T-helper 1 cell treated with Interleukin-12 subunit alpha and Interleukin-12 subunit beta and Interleukin-4 antibody, amounts not matched to agents 30 μg/mL and 1 μg/mL, for 36 hours (primary cell): ENCODE measurements around the gene VSTM2L.
"Not testable (repeated sequence)": the region's sequence is repeated elsewhere in the genome, so short reads cannot be mapped to it uniquely, and the experiment has no call there.

Experiments used
- H3K27ac Mint-ChIP-seq: one replicate; pipeline ENCODE4 v1.8.0; 2021; ENCODE audit warnings: mild to moderate bottlenecking, mixed read lengths
- H3K27me3 Mint-ChIP-seq: one replicate; pipeline ENCODE4 v1.8.0; 2021; ENCODE audit warnings: low read depth, mixed read lengths
- H3K36me3 Mint-ChIP-seq: one replicate; pipeline ENCODE4 v1.8.0; 2021; ENCODE audit warnings: low read depth, mixed read lengths
- H3K4me1 Mint-ChIP-seq: one replicate; pipeline ENCODE4 v1.8.0; 2021; ENCODE audit warnings: low read depth, mixed read lengths
- H3K4me3 Mint-ChIP-seq: one replicate; pipeline ENCODE4 v1.8.0; 2021; ENCODE audit warnings: mild to moderate bottlenecking, moderate library complexity, mixed read lengths
- H3K9me3 Mint-ChIP-seq: one replicate; pipeline ENCODE4 v1.8.0; 2021; ENCODE audit warnings: mixed read lengths

Gene VSTM2L

DNA sequence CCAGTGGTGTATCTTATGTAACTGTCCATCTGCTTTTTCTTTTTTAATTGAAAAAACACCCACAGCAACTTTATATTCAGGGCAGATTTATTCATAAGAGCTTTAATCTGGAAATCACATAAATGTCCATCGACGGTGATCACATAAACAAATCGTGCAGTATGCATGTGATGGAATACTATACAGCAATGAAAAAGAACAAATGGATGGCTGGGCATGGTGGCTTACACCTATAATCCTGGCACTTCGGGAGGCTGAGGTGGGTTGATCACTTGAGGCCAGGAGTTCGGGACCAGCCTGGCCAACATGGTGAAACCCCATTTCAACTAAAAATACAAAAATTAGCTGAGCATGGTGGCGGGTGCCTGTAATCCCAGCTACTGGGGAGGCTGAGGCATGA lies 39.1 kb downstream of the VSTM2L start:
- Mint-ChIP-seq H3K27me3 (no peaks in the 10 kb centered on the region), H3K4me3 (no peak overlapping the region), H3K4me1 (no peaks in the 10 kb centered on the region), H3K36me3 (no peaks in the 10 kb centered on the region), H3K27ac (no peak overlapping the region), H3K9me3 (no peaks in the 10 kb centered on the region)

DNA sequence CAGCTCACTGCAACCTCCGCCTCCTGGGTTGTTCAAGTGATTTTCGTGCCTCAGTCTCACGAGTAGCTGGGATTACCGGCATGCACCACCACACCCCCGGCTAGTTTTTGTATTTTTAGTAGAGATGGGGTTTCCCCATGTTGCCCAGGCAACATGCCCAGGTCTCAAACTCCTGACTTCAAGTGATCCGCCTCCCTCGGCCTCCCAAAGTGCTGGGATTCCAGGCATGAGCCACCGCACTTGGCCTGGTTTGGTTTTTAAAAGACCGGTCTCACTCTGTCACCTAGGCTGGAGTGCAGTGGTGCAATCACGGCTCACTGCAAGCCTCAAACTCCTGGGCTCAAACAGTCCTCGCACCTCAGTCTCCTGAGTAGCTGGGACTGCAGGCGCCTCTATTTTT lies 40.1 kb downstream of the VSTM2L start:
- Mint-ChIP-seq H3K9me3 (no peaks in the 10 kb centered on the region), H3K27me3 (no peaks in the 10 kb centered on the region), H3K27ac (no peak overlapping the region), H3K4me1 (no peaks in the 10 kb centered on the region), H3K36me3 (no peaks in the 10 kb centered on the region), H3K4me3 (no peak overlapping the region)

DNA sequence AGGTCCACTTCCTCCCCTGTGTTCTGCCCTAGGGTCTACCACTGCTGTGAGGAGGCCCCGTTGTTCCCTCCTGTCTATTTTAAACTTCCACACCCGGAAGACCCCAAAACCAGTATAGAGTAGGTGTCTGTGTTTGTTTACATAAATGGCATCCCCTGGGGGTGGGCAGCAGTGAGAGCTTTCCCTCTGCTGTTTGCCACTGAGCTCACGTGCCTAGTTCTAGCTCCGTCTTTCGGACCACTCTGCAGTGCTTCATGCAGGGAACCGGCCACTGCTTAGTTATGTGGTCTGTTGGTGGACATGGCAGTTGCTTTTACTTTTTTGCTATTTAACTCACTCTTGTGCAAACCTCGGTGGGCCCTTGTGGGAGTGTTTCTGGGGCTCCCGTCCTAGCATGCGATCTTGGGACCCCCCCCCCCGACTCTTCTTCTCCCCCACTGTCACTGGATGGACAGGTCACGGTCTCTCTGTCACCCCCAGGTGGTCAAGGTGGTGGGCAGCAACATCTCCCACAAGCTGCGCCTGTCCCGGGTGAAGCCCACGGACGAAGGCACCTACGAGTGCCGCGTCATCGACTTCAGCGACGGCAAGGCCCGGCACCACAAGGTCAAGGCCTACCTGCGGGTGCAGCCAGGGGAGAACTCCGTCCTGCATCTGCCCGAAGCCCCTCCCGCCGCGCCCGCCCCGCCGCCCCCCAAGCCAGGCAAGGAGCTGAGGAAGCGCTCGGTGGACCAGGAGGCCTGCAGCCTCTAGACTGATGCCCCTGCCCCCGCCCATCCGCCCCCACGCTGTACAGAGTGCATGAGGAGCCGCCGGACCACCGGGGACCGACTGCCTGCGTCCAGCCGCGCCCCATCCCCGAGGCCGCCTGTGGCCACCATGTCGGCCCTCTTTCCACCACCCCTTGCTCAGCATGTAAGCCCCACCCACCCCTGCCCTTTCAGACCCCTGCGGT lies 40.9 kb downstream of the VSTM2L start:
- H3K4me1 Mint-ChIP-seq, result no peaks in the 10 kb centered on the region
- no peak overlapping the region for H3K4me3 Mint-ChIP-seq
- H3K27me3 Mint-ChIP-seq, result no peaks in the 10 kb centered on the region
- H3K36me3 Mint-ChIP-seq, result no peaks in the 10 kb centered on the region
- no peaks in the 10 kb centered on the region for H3K9me3 Mint-ChIP-seq
- no peak overlapping the region for H3K27ac Mint-ChIP-seq

DNA sequence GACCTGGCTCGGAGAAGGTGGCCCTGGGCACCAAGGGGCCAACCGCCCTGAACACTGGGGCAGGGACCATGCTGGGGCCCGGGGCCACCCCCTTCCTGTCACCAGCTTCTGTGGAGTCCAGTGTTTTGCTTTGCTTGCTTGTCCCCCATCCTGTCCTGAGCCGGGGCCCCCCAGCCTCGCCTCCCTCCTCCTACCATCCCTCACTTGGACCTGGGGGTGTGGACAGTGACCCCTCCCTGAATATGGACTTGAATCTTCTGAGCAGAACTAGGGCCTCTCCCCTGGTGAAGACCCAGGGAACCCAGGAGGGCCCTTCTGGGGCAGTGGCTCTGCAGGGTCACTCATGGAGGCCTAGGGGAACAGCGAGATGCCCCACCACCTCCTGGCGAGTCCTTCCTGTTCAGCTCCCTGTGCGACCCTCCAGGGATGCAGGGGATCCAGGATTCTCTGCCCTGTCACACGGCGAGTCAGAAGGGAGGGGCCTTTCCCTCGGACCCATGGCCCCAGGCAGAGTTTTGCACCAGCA lies 41.6 kb downstream of the VSTM2L start:
- Mint-ChIP-seq H3K4me3 (no peak overlapping the region), H3K36me3 (no peaks in the 10 kb centered on the region), H3K4me1 (no peaks in the 10 kb centered on the region), H3K27ac (no peak overlapping the region), H3K9me3 (no peaks in the 10 kb centered on the region), H3K27me3 (no peaks in the 10 kb centered on the region)

DNA sequence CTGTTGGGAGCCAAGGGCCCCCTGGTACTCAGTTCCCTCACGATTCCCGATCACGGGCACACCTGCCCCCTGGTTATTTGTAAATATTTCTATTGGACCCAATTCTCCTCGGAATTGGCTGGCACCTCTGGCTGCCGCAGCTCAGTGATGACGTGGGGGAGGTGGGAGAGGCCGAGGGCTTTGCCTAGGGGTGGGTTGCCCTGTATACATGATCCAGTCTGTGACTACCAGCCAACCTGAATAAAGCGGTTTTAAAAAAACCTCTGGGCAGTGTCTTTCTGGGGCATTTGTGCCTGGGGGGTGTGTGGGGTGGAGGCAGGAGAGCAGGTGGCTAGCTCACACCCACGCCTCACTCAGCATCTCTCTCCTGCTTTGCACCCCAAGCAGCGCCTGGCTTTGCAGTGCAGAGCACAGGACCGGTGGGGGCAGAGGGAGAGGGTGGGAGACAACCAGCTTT lies 42.2 kb downstream of the VSTM2L start:
- Mint-ChIP-seq H3K4me3 (no peak overlapping the region), H3K27me3 (no peaks in the 10 kb centered on the region), H3K36me3 (no peaks in the 10 kb centered on the region), H3K9me3 (no peaks in the 10 kb centered on the region), H3K27ac (no peak overlapping the region), H3K4me1 (no peaks in the 10 kb centered on the region)

DNA sequence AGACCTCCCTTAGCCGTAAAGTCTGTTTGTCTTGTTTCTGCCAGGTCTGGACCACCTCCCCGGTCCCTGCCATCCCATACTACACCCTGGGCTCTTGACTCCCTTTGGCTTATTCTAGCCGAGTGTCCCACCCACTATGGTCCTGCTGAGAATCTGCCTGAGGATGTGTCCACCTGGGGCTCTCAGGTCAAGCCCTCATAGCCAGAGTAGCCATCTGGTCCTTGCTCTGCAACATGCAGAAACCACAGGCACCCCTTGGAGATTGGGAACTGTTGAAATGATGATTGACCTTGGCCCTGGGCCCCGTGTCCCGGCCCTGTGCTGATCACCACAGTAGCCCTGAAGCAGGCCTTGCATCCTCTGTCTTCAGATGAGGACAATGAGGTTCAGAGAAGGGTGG lies 44.0 kb downstream of the VSTM2L start:
- no peak overlapping the region for H3K27ac Mint-ChIP-seq
- no peaks in the 10 kb centered on the region for H3K36me3 Mint-ChIP-seq
- H3K9me3 Mint-ChIP-seq, result no peaks in the 10 kb centered on the region
- H3K4me3 Mint-ChIP-seq, result no peak overlapping the region
- no peaks in the 10 kb centered on the region for H3K27me3 Mint-ChIP-seq
- no peaks in the 10 kb centered on the region for H3K4me1 Mint-ChIP-seq

DNA sequence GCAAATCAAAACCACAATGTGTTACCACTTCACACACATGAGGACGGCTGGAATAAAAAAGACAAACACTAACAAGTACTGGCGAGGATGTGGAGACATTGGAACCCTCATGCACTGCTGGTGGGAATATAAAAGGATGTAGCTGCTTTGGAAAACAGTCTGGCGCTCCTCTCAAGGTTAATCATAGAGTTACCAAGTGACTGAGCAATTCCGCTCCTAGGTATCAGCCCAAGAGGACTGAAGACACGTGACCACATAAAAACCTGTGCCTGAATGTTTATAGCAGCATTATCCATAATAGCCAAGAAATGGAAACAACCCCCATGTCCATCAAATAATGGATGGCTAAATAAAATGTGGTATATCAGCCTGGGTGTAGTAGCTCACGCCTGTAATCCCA lies 45.0 kb downstream of the VSTM2L start:
- H3K27ac Mint-ChIP-seq, result no peak overlapping the region
- H3K4me3 Mint-ChIP-seq, result no peak overlapping the region

DNA sequence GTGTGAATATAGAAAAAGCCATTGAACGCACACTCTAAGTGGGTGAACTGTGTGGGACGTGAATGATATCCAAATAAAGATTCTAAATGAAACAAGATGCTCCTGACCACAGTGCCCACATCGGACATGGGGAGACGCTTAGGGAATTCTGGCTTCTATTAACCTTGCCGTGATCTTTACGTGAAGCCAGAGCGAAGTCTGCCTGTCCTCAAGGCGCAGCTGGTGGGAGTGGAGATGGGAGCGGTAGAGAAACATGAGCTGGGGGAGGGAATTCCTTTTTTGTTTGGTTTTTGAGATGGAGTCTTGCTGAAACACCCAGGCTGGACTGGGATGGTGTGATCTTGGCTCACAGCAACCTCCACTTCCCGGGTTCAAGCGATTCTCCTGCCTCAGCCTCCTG lies 46.0 kb downstream of the VSTM2L start:
- Mint-ChIP-seq H3K4me1 (no peaks in the 10 kb centered on the region), H3K9me3 (no peaks in the 10 kb centered on the region), H3K36me3 (no peaks in the 10 kb centered on the region), H3K4me3 (no peak overlapping the region), H3K27ac (no peak overlapping the region), H3K27me3 (no peaks in the 10 kb centered on the region)

More for the DNA sequence above, 45.0 kb downstream of the VSTM2L start:
- Mint-ChIP-seq H3K36me3 (no peaks in the 10 kb centered on the region), H3K27me3 (no peaks in the 10 kb centered on the region), H3K4me1 (no peaks in the 10 kb centered on the region), H3K9me3 (no peaks in the 10 kb centered on the region)

DNA sequence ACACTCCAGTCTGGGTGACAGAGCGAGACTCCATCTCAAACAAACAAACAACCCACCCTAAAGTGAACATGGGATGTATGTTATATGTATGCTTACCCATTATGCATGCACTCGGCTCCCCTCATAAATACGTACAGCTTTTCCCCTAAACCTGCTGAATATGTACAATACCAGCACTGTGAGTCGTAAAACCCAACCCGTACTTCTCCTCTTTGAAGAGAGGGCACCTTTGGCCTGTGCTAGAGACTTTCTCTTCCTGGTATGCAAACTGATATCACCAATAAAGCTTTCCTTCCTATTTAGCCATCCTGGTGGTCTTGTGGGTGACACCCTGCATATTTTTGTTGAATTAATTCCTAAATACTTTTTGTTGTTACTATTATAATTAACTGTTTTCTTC lies 51.3 kb downstream of the VSTM2L start:
- Mint-ChIP-seq H3K4me1 (no peaks in the 10 kb centered on the region), H3K27ac (no peak overlapping the region)

DNA sequence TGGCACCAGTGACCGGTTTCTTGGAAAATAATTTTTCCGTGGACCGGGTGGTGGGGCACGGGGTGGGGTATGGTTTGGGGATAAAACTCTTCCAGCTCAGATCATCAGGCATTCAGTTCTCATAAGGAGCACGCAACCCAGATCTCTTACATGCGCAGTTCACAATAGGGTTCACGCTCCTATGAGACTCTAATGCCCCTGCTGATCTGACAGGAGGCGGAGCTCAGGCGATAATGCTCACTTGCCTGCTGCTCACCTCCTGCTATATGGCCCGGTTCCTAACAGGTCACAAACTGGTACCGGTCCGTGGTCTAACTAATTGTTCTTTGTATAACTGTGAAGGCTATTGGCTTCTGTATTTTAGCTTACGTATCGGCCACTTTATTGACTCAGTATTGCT lies 51.7 kb downstream of the VSTM2L start:
- H3K27ac Mint-ChIP-seq, result no peak overlapping the region
- H3K4me3 Mint-ChIP-seq, result no peak overlapping the region
- peaks cover 13% of the 10 kb centered on the region for H3K27me3 Mint-ChIP-seq
- no peaks in the 10 kb centered on the region for H3K9me3 Mint-ChIP-seq
- no peaks in the 10 kb centered on the region for H3K36me3 Mint-ChIP-seq
- H3K4me1 Mint-ChIP-seq, result no peaks in the 10 kb centered on the region

More for the DNA sequence above, 51.3 kb downstream of the VSTM2L start:
- no peaks in the 10 kb centered on the region for H3K9me3 Mint-ChIP-seq
- H3K27me3 Mint-ChIP-seq, result peaks cover 9% of the 10 kb centered on the region
- H3K4me3 Mint-ChIP-seq, result no peak overlapping the region
- no peaks in the 10 kb centered on the region for H3K36me3 Mint-ChIP-seq

DNA sequence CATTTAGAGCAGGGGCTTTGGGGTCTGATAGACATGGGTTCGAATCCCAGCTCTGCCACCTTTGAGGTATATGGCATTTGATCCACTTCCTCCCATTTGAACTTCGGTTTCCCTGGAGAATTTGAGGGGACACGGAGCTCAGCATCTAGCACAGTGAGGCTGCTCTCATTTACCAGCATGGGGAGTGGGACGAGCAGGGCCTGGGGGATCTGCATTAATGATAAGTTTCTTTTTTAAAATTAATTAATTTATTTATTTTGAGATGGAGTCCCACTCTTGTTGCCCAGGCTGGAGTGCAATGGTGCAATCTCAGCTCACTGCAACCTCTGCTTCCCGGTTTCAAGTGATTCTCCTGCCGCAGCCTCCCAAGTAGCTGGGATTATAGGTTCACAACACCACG lies 52.6 kb downstream of the VSTM2L start:
- peaks cover 13% of the 10 kb centered on the region for H3K27me3 Mint-ChIP-seq
- H3K4me3 Mint-ChIP-seq, result no peak overlapping the region

DNA sequence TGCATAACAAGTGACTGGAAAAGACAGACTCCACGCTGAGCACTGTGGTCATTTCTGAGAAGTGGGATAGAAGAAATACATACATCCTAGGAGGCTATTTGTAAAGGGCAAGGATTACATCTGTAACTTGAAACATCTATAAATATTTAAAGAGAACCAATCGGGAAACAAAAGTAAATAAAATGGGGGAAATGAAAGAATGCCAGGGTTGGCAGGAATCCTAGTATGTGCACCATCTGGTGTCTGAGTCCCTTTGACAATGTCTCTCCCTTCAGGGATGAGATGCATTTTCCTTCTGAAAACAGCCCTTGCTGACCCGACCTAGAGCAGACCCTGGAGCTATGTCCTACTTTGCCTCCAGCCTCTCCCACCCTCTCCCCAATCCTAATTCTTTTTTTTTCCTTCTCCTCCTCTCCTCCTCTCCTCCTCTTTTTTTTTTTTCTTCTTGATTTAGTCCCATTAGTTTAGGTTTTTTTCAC lies 53.2 kb downstream of the VSTM2L start:
- Mint-ChIP-seq H3K9me3 (no peaks in the 10 kb centered on the region), H3K27ac (no peak overlapping the region), H3K27me3 (peaks cover 13% of the 10 kb centered on the region), H3K4me3 (no peak overlapping the region), H3K36me3 (no peaks in the 10 kb centered on the region), H3K4me1 (no peaks in the 10 kb centered on the region)

More for the DNA sequence above, 52.6 kb downstream of the VSTM2L start:
- Mint-ChIP-seq H3K36me3 (no peaks in the 10 kb centered on the region), H3K9me3 (no peaks in the 10 kb centered on the region), H3K27ac (no peak overlapping the region), H3K4me1 (no peaks in the 10 kb centered on the region)

DNA sequence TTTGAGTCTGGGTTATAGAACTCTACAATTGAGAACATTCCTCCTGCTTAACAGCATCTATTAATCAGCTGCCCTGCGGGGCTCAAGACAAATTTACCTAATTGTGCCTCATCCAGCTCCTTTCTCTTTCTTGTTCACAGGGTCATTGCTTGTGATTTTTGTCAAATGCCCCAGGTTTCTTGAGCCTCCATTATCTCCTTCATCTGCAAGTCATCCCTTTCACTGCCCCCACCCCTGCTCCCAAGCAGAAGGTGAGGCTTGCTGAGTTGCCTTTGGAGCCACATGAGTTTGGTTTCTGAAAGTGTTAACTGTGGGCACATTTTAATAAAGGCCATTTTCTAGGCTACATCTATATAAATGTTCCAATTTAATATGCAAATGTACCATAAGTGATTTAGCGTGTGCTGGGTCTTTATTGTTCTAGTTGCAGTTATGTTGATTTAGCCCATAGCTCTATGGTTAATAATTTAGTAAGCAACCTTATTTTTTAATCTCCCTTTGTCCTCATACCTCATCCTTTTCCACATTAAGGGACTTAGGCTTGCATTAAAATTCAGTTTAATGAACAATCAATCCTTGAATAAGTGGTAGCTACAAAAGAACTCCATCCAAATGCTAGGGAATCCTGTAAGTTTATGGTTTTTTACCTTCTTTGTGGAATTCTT lies 56.1 kb downstream of the VSTM2L start:
- Mint-ChIP-seq H3K36me3 (no peaks in the 10 kb centered on the region), H3K9me3 (no peaks in the 10 kb centered on the region), H3K4me3 (no peak overlapping the region), H3K4me1 (no peaks in the 10 kb centered on the region), H3K27ac (no peak overlapping the region), H3K27me3 (peaks cover 13% of the 10 kb centered on the region)

DNA sequence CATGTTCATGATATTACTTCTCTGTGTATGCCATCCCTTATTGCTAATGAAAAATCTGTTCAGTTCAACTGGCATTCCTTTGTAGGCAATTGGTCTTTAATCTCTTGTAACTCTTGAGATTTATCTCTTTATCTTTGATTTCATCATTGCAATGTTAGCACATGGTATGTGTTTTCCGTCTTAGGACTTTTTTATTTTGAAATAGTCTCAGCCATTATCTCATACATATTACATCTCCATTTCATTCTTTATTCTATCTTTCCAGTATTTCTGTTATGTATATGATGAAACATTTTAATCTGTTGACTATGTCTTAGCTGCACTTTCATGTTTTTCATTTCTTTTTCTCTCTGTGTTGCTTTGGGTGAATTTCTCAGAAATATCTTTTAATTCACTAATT lies 58.1 kb downstream of the VSTM2L start:
- no peaks in the 10 kb centered on the region for H3K36me3 Mint-ChIP-seq
- H3K27me3 Mint-ChIP-seq, result peaks cover 17% of the 10 kb centered on the region
- H3K4me3 Mint-ChIP-seq, result no peak overlapping the region
- H3K4me1 Mint-ChIP-seq, result no peaks in the 10 kb centered on the region
- peaks cover under 1% of the 10 kb centered on the region for H3K9me3 Mint-ChIP-seq
- H3K27ac Mint-ChIP-seq, result no peak overlapping the region

DNA sequence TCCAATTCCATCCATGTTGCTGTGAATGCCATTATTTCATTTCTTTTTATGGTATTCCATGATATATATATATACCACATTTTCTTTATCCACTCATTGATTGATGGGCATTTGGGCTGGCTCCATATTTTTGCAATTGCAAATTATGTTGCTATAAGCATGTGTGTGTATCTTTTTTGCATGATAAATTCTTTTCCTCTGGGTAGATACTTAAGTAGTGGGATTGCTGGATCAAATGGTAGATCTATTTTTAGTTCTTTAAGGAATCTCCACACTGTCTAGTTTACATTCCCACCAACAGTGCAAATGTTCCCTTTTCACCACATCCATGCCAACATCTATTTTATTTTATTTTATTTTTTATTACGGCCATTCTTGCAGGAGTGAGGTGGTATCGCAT lies 60.6 kb downstream of the VSTM2L start:
- Mint-ChIP-seq H3K27me3 (peaks cover 16% of the 10 kb centered on the region), H3K9me3 (peaks cover 17% of the 10 kb centered on the region)
- not testable (repeated sequence) for H3K36me3 Mint-ChIP-seq, H3K4me1 Mint-ChIP-seq, H3K27ac Mint-ChIP-seq, H3K4me3 Mint-ChIP-seq
